HFFc6 (cell line): Measurements from ENCODE around the gene ADORA2A. TPM values are rescaled to one million over a fixed set of nuclear protein-coding genes. Genes with fewer than 3 reads are reported as not detected.
A peak's percentile ranks its signal among the peaks of the same experiment; 100 is the strongest.

Experiments
- DNase-seq: peaks from one replicate; pipeline ENCODE4 v3.0.0-alpha.2; 2018
- H3K27ac Mint-ChIP-seq: 2 replicates; pipeline ENCODE4 v1.8.0; 2020; ENCODE audit warnings: mild to moderate bottlenecking, mixed read lengths
- H3K27me3 Mint-ChIP-seq: 2 replicates; pipeline ENCODE4 v1.8.0; 2021; ENCODE audit warnings: mild to moderate bottlenecking, moderate library complexity, mixed read lengths; ENCODE audit not compliant: insufficient read depth
- H3K36me3 Mint-ChIP-seq: 2 replicates; pipeline ENCODE4 v1.8.0; 2021; ENCODE audit warnings: low read depth, mixed read lengths
- H3K4me1 Mint-ChIP-seq: 2 replicates; pipeline ENCODE4 v1.8.0; 2020; ENCODE audit warnings: low read depth, mixed read lengths
- H3K4me3 Mint-ChIP-seq: 2 replicates; pipeline ENCODE4 v1.8.0; 2020; ENCODE audit warnings: mild to moderate bottlenecking, moderate library complexity, mixed read lengths
- H3K9me3 Mint-ChIP-seq: 2 replicates; pipeline ENCODE4 v1.8.0; 2020; ENCODE audit warnings: mild to moderate bottlenecking, mixed read lengths
- total RNA-seq, 6 experiments: library from RNA; stranded (reverse); fragmentation: NEBNext Ultra II Directional; extraction: Animal tissue kit (Norgen Biotek cat#: 25700); gene quantifications; 2 replicates in 1 of 6; 3 replicates in 5 of 6; pipeline ENCODE4 v1.2.3, GENCODE V29; 2021
- TF ChIP-seq, protein P1 (sequence below): fragments of 200-600 bp; sonication (generic); IDR thresholded peaks from 2 replicates; pipeline ENCODE4 v1.5.0; 2021; ENCODE audit warnings: antibody characterized with exemption, mild to moderate bottlenecking

Gene ADORA2A
- total RNA-seq, 6 experiments from 2014 or later, result 1.1 to 2.9 (median 1.4) TPM

DNA sequence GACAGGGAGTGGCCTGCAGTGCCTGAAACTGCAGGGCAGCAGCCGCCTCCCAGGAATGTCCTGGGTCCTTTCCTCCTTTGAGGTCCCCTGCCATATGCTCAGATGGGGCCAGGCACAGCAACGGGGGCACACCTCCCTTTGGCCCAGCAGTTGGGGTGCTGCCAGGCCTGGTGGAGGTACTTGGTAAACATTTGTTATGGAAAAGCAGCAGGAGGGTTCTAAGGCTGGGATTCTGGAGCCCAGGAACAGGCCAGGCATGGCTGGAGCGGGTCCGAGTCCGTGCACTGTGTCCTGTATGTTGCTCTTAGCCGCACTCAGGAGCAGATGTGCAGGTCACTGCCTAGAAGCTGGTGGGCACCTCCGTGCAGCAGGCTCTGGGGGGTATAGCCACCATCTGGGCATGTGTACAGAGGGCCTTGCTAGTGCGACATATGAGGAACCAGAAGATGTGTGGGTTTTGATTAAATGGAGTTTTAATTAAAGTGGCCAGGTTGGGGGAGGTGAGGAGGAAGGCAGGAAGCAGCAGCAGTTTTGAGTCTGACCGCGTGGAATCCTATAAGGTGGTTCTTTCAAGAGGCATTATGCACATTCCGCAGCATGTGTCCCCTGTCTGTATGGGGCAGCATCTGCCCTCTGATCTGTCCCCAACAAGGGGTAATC, 1.5 kb downstream of the ADORA2A start:
- no peak for DNase-seq
- Mint-ChIP-seq H3K27ac (no peak overlapping the region; the same call in 1 of the 2 replicates), H3K4me1 (peaks cover 27% of the 10 kb centered on the region), H3K27me3 (peaks cover 4% of the 10 kb centered on the region), H3K4me3 (no peak overlapping the region), H3K9me3 (no peaks in the 10 kb centered on the region), H3K36me3 (no peaks in the 10 kb centered on the region)
- TF ChIP-seq, protein P1, sequence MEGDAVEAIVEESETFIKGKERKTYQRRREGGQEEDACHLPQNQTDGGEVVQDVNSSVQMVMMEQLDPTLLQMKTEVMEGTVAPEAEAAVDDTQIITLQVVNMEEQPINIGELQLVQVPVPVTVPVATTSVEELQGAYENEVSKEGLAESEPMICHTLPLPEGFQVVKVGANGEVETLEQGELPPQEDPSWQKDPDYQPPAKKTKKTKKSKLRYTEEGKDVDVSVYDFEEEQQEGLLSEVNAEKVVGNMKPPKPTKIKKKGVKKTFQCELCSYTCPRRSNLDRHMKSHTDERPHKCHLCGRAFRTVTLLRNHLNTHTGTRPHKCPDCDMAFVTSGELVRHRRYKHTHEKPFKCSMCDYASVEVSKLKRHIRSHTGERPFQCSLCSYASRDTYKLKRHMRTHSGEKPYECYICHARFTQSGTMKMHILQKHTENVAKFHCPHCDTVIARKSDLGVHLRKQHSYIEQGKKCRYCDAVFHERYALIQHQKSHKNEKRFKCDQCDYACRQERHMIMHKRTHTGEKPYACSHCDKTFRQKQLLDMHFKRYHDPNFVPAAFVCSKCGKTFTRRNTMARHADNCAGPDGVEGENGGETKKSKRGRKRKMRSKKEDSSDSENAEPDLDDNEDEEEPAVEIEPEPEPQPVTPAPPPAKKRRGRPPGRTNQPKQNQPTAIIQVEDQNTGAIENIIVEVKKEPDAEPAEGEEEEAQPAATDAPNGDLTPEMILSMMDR, result no peak

DNA sequence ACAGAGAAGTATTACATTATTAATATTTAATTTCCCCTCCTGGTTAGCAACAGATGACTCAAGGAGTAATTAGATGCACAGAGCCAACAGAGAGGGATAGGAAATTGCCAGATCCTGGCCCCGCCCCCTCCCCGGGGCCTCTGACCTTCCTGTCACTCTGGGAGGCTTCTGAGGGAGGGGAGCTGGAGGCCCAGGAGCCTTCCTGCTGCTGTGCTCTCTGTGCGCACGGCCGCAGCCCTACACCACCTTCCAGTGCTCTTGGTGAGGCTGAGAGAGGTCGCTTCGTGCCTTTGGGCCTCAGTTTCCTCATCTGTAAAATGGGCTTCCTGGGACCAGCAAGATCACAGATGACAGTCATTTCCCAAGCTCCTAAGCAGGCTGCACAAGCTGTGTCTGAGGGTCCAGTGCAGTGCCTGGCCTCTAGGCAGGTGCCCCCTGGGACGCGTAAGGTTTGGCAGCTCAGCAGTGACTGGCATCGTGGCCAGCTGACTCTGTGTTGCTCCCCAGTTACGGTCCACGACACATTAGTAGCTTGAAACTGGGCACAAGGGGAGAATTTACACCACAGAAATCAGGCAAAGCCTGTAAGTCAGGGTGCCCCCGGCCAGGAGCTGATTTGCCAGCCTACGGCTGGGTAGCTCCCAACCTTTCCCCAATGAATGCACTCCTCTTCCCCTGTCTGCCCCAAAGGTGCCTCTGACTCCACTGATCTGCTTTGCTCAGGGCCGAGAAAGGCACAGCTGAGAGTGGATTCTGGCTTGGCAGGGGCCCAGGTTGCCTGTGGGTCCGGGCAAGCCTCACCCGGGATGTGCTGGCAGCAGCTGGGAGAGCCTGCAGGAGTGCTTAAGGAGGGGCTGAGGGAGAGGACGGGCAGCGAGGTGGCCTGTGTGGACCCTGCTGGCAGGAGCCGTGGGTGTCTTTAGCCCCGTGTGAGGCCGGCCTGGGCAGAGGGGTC, 2.3 kb downstream of the ADORA2A start:
- Mint-ChIP-seq H3K27me3 (peaks cover 4% of the 10 kb centered on the region), H3K4me3 (no peak overlapping the region), H3K9me3 (no peaks in the 10 kb centered on the region), H3K4me1 (peaks cover 35% of the 10 kb centered on the region), H3K27ac (no peak overlapping the region), H3K36me3 (no peaks in the 10 kb centered on the region)
- TF ChIP-seq, protein P1, result no peak
- DNase-seq, result peak; percentile 30

DNA sequence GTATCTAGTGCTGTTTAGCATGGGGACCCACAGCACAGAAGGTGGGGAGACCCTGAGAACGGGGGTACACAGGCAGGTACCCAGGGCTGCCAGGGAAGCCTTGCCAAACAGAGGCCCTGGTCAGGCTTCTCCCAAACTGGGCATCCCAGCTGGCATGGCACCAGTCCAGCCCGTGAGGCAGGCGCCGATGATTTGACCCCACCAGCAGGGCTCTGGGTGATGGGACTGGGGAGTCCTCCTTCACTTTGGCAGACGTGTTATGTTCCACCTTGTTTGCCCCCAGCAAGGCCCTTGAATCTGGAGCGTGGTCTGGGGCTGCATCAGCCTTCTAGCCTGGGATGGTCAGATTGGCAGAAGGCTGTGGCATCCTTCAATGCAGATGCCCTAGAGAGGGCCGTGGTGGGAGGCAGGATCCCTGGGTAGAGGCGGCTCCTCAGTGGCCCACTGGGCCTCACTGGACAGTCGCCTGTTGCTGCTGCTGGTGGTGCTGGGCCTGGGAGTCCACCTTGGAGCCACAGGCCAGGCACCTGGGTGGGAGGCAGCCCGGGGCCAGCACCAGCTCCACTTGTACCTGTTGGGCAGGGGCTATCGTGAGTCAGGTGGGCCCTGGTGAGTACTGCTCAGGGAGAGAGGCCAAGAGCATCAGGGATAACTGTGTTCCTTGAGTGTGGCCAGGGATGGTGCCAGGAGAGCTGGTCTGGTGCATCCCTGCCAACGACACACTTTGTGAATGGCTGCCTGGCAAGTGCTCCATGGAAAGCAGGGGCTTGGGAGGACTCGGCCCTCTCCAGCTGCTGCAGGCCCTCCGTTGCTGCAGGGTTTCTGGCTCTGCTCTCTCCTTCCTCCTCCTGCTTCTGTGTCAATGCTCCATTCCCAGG, 3.3 kb downstream of the ADORA2A start:
- no peaks in the 10 kb centered on the region for H3K9me3 Mint-ChIP-seq
- H3K4me1 Mint-ChIP-seq, result peaks cover 45% of the 10 kb centered on the region
- peaks cover 4% of the 10 kb centered on the region for H3K27me3 Mint-ChIP-seq
- H3K4me3 Mint-ChIP-seq, result no peak overlapping the region
- DNase-seq, result no peak
- H3K27ac Mint-ChIP-seq, result no peak overlapping the region
- TF ChIP-seq, protein P1, result no peak
- no peaks in the 10 kb centered on the region for H3K36me3 Mint-ChIP-seq

DNA sequence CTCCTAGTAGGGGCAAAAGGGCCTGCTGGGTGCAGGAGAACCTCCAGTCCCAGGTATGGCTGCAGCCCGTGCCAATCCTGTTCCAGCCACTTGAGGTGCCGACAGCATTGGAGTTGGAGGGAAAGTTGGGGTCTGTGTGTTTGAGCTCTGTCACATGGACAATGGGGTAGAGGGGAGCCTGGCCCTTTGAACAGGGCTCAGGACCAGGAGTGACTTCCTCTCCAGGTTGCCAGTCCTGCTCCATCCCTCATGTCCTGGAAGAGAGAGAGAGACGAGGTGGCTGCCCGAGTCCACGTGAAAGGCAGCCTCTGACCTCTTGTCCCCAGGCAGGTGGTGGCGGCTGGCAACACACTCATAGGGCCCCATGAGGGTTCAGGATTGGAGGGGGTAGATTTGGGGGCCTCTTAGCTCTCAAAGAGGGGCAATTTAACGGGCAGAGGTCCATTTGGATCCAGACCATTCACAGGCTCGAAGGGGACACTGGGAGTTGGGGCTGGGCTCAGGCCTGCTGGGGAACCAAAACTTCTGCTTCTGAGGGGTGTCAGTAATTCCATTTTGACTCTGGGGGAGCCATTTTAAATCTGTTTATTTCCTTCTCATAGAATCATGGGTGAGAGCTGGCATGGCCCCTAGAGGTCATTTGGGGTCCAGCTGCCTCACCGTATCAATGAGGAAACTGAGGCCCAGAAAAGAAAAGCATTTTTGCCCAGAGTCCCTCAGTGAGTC, 4.1 kb downstream of the ADORA2A start:
- no peaks in the 10 kb centered on the region for H3K9me3 Mint-ChIP-seq
- TF ChIP-seq, protein P1, result no peak
- H3K4me3 Mint-ChIP-seq, result no peak overlapping the region
- DNase-seq, result no peak
- no peaks in the 10 kb centered on the region for H3K36me3 Mint-ChIP-seq
- H3K4me1 Mint-ChIP-seq, result peaks cover 53% of the 10 kb centered on the region
- H3K27ac Mint-ChIP-seq, result no peak overlapping the region
- H3K27me3 Mint-ChIP-seq, result peaks cover 4% of the 10 kb centered on the region
